Liver (tissue), 9 donors: ENCODE data around the gene FOXO3. TPM values are rescaled to one million over a fixed set of nuclear protein-coding genes. Genes with fewer than 3 reads are reported as not detected.

Experiments used
- DNase-seq: peaks from one replicate; pipeline ENCODE4 v3.0.0-alpha.2; 2017; ENCODE audit warnings: low spot score
- H3K27ac ChIP-seq, 2 donors: one replicate each; pipeline ENCODE4 v1.7.0; 2013; ENCODE audit warnings: inconsistent platforms in 2 of 2, low read length in 2 of 2, control low read depth in 1 of 2, low read depth in 1 of 2, mild to moderate bottlenecking in 1 of 2
- H3K27me3 ChIP-seq, 4 donors: one replicate each; pipeline versions ENCODE4 v1.6.1 to v1.7.0; 2013; ENCODE audit warnings: low read length in 3 of 4, inconsistent platforms in 1 of 4, mild to moderate bottlenecking in 1 of 4, moderate library complexity in 1 of 4; ENCODE audit not compliant: control insufficient read depth in 4 of 4, insufficient read depth in 4 of 4
- H3K36me3 ChIP-seq, 4 donors: one replicate each; pipeline versions ENCODE4 v1.6.1 to v1.7.0; 2013; ENCODE audit warnings: low read length in 3 of 4, mild to moderate bottlenecking in 3 of 4, low read depth in 1 of 4, moderate library complexity in 1 of 4; ENCODE audit not compliant: control insufficient read depth in 4 of 4, insufficient read depth in 3 of 4
- H3K4me1 ChIP-seq, 4 donors: one replicate each; pipeline versions ENCODE4 v1.6.1 to v1.7.0; 2013; ENCODE audit warnings: low read length in 3 of 4, mild to moderate bottlenecking in 3 of 4, moderate library complexity in 1 of 4; ENCODE audit not compliant: control insufficient read depth in 4 of 4, insufficient read depth in 4 of 4
- H3K4me3 ChIP-seq, 3 donors: one replicate each; pipeline versions ENCODE4 v1.6.1 to v1.7.0; 2013; ENCODE audit warnings: low read length in 3 of 3, control low read depth in 1 of 3, low read depth in 1 of 3, mild to moderate bottlenecking in 1 of 3
- H3K9ac ChIP-seq, 2 donors: one replicate each; pipeline ENCODE4 v1.7.0; 2013; ENCODE audit warnings: low read length in 2 of 2, mild to moderate bottlenecking in 2 of 2, moderate library complexity in 2 of 2, control low read depth in 1 of 2, low read depth in 1 of 2
- H3K9me3 ChIP-seq, 4 donors: one replicate each; pipeline versions ENCODE4 v1.6.1 to v1.7.0; 2013; ENCODE audit warnings: low read length in 3 of 4; ENCODE audit not compliant: control insufficient read depth in 4 of 4
- EGR1 ChIP-seq, 2 donors: IDR thresholded peaks; 2 replicates each; pipeline ENCODE4 v1.6.1; 2016 to 2018; ENCODE audit warnings: antibody characterized with exemption in 2 of 2, low read depth in 2 of 2
- FOXA1 ChIP-seq: IDR thresholded peaks from 2 replicates; pipeline ENCODE4 v1.6.1; 2016; ENCODE audit warnings: antibody characterized with exemption
- FOXA2 ChIP-seq: IDR thresholded peaks from 2 replicates; pipeline ENCODE4 v1.6.1; 2016; ENCODE audit warnings: antibody characterized with exemption
- GABPA ChIP-seq, 2 donors: IDR thresholded peaks in 1 of 2; conservative IDR thresholded peaks in 1 of 2; 2 replicates each; pipeline ENCODE4 v1.6.1; 2016; ENCODE audit warnings: antibody characterized with exemption in 2 of 2, mild to moderate bottlenecking in 1 of 2, moderate library complexity in 1 of 2
- HNF4A ChIP-seq, 2 donors: conservative IDR thresholded peaks; 2 replicates each; pipeline ENCODE4 v1.6.1; 2016; ENCODE audit warnings: antibody characterized with exemption in 2 of 2, mild to moderate bottlenecking in 2 of 2
- HNF4G ChIP-seq: IDR thresholded peaks from 2 replicates; pipeline ENCODE4 v1.6.1; 2016; ENCODE audit warnings: antibody characterized with exemption
- NR2F2 ChIP-seq: IDR thresholded peaks from 2 replicates; pipeline ENCODE4 v1.6.1; 2016; ENCODE audit warnings: antibody characterized with exemption
- RAD21 ChIP-seq, 2 donors: IDR thresholded peaks; 2 replicates each; pipeline ENCODE4 v1.6.1; 2016; ENCODE audit warnings: antibody characterized with exemption in 2 of 2, mild to moderate bottlenecking in 2 of 2
- RXRA ChIP-seq, 2 donors: IDR thresholded peaks; 2 replicates each; pipeline ENCODE4 v1.6.1; 2017 to 2018; ENCODE audit warnings: antibody characterized with exemption in 2 of 2, mild to moderate bottlenecking in 1 of 2
- SP1 ChIP-seq: IDR thresholded peaks from 2 replicates; pipeline ENCODE4 v1.6.1; 2018; ENCODE audit warnings: antibody characterized with exemption, mild to moderate bottlenecking
- YY1 ChIP-seq: IDR thresholded peaks from 2 replicates; pipeline ENCODE4 v1.6.1; 2016; ENCODE audit warnings: antibody characterized with exemption, mild to moderate bottlenecking
- WGBS: extraction: QIAGEN DNeasy Blood & Tissue Kit; methylation state at CpG from one replicate; pipeline ENCODE4 v1.1.7; 2013; 5-methylcytosine and 5-hydroxymethylcytosine counted together
- polyA plus RNA-seq, 2 donors: library from polyadenylated mRNA; stranded (reverse) in 1 of 2; unstranded in 1 of 2; fragments of 200-250 nt in 1 of 2; fragments of >200 nt in 1 of 2; fragmentation: Nextera tagmentation in 1 of 2; extraction: Ambion mirVana in 1 of 2; gene quantifications; one replicate each; pipeline versions ENCODE4 v1.2.1 to v1.2.3, GENCODE V29; 2013 to 2015
- total RNA-seq, 2 donors: library from RNA; depleted of rRNA; stranded (reverse); fragments of >200 nt; gene quantifications; one replicate each; pipeline ENCODE4 v1.2.3, GENCODE V29; 2014
- TF ChIP-seq, protein P1 (sequence below): IDR thresholded peaks from 2 replicates; pipeline ENCODE4 v1.6.1; 2016; ENCODE audit warnings: antibody characterized with exemption
- TF ChIP-seq, protein P2 (sequence below): IDR thresholded peaks from 2 replicates; pipeline ENCODE4 v1.6.1; 2016; ENCODE audit warnings: antibody characterized with exemption
- TF ChIP-seq, protein P3 (sequence below): fragments of 150-350 bp; IDR thresholded peaks from 2 replicates; pipeline ENCODE4 v1.5.1; 2017; ENCODE audit warnings: improper control_type of control experiment, low read depth, low read length; ENCODE audit not compliant: missing input control
- TF ChIP-seq, protein P4 (sequence below): IDR thresholded peaks from 2 replicates; pipeline ENCODE4 v1.6.1; 2016; ENCODE audit warnings: antibody characterized with exemption, mild to moderate bottlenecking
- donor health status: healthy.
- donor health status: healthy.
- donor health status: healthy.
- donor health status: healthy.
- donor health status: healthy.

The FOXO3 gene
- total and polyA plus RNA-seq, 4 donors = 6.0 to 72.2 (median 17.3) TPM

DNA sequence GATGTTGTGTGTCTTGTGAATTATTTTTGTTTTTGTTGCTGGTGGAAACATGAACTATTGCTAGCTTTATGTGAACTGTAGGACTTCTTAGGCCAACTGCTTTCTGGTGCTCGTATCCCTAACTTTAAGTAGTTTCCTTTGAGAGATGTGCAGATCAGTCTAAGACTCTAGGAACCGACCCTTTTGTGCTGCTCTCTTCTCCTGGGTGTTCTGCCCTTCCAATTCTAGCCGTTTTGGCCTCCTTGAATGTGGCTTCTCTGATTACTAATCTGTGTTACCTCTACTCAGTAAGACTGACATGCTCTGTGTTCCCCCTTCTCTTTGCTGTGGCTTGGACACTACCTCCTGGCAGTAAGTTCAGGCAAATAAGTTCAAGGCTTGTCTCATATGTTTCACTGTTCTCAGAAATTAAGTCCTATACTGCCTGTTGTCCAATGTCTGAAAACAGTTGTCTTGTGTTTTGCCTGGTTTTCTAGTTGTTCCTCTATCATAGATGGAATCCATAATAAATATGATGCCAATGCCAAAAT, 58.0 kb downstream of the FOXO3 start:
- WGBS = 82% methylated on average over 3 of the region's 3 CpGs
- TF ChIP-seq HNF4G = no peak
- TF ChIP-seq, protein P1, sequence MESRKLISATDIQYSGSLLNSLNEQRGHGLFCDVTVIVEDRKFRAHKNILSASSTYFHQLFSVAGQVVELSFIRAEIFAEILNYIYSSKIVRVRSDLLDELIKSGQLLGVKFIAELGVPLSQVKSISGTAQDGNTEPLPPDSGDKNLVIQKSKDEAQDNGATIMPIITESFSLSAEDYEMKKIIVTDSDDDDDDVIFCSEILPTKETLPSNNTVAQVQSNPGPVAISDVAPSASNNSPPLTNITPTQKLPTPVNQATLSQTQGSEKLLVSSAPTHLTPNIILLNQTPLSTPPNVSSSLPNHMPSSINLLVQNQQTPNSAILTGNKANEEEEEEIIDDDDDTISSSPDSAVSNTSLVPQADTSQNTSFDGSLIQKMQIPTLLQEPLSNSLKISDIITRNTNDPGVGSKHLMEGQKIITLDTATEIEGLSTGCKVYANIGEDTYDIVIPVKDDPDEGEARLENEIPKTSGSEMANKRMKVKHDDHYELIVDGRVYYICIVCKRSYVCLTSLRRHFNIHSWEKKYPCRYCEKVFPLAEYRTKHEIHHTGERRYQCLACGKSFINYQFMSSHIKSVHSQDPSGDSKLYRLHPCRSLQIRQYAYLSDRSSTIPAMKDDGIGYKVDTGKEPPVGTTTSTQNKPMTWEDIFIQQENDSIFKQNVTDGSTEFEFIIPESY = no peak
- Histone ChIP-seq H3K4me1 (peaks cover 8 to 61% (median 42%) of the 10 kb centered on the region in 4 donors), H3K36me3 (no peaks in the 10 kb centered on the region), H3K27ac (peak overlapping the region in 1 of 2 donors; percentile 37), H3K4me3 (no peak overlapping the region), H3K27me3 (no peaks in the 10 kb centered on the region), H3K9me3 (no peaks in the 10 kb centered on the region), H3K9ac (no peak overlapping the region)
- no peak for DNase-seq

DNA sequence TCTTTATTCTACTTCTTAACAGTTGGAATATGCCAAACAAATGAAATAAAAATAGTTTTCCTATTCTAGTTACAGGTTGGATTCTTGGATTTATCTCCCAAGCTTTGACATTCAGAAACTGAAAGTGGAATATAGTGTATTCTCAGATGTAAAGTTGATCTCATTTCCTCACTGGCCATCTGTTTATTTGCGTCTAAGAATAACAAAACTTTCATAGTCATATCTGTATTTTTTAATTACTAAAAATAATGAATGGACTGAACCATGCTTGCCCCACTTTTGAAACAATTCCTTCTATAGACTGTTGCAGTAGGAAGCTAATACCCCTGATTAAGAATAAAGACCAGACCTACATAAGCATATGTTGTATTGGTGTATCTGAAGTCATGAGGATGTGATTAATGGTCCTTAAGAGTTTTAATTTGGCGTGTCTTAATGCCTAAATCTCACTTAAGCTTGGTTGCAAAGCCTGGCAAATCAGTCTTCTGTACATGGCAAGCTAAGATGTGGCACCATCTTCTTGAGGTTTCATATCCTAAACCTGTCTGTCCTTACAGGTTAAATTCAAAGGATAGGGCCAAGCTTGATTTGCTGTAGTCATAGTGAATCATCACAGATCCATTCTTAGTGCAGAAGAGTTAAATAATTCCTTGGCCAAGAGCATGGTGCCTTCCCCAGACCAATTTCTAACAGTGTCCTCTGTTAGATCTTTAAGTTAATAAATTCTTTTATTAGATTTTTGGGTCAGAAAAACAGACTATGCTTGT, 58.9 kb downstream of the FOXO3 start:
- WGBS = 75% methylated on average over 2 of the region's 2 CpGs
- TF ChIP-seq GABPA (IDR thresholded peaks at IDR 0.05 in 1 of 2, conservative IDR thresholded peaks at IDR 0.05 in 1 of 2) (no peak), RAD21 (IDR thresholded peaks at IDR 0.05) (no peak), EGR1 (IDR thresholded peaks at IDR 0.05; ENCODE audit: low read depth in 2 of 2) (no peak), FOXA1 (no peak), HNF4A (conservative IDR thresholded peaks at IDR 0.05) (no peak), NR2F2 (no peak), RXRA (IDR thresholded peaks at IDR 0.05) (no peak), SP1 (no peak), FOXA2 (no peak), YY1 (no peak)
- TF ChIP-seq, protein P2, sequence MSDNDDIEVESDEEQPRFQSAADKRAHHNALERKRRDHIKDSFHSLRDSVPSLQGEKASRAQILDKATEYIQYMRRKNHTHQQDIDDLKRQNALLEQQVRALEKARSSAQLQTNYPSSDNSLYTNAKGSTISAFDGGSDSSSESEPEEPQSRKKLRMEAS = no peak
- TF ChIP-seq, protein P3, sequence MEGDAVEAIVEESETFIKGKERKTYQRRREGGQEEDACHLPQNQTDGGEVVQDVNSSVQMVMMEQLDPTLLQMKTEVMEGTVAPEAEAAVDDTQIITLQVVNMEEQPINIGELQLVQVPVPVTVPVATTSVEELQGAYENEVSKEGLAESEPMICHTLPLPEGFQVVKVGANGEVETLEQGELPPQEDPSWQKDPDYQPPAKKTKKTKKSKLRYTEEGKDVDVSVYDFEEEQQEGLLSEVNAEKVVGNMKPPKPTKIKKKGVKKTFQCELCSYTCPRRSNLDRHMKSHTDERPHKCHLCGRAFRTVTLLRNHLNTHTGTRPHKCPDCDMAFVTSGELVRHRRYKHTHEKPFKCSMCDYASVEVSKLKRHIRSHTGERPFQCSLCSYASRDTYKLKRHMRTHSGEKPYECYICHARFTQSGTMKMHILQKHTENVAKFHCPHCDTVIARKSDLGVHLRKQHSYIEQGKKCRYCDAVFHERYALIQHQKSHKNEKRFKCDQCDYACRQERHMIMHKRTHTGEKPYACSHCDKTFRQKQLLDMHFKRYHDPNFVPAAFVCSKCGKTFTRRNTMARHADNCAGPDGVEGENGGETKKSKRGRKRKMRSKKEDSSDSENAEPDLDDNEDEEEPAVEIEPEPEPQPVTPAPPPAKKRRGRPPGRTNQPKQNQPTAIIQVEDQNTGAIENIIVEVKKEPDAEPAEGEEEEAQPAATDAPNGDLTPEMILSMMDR = no peak
- TF ChIP-seq, protein P4, sequence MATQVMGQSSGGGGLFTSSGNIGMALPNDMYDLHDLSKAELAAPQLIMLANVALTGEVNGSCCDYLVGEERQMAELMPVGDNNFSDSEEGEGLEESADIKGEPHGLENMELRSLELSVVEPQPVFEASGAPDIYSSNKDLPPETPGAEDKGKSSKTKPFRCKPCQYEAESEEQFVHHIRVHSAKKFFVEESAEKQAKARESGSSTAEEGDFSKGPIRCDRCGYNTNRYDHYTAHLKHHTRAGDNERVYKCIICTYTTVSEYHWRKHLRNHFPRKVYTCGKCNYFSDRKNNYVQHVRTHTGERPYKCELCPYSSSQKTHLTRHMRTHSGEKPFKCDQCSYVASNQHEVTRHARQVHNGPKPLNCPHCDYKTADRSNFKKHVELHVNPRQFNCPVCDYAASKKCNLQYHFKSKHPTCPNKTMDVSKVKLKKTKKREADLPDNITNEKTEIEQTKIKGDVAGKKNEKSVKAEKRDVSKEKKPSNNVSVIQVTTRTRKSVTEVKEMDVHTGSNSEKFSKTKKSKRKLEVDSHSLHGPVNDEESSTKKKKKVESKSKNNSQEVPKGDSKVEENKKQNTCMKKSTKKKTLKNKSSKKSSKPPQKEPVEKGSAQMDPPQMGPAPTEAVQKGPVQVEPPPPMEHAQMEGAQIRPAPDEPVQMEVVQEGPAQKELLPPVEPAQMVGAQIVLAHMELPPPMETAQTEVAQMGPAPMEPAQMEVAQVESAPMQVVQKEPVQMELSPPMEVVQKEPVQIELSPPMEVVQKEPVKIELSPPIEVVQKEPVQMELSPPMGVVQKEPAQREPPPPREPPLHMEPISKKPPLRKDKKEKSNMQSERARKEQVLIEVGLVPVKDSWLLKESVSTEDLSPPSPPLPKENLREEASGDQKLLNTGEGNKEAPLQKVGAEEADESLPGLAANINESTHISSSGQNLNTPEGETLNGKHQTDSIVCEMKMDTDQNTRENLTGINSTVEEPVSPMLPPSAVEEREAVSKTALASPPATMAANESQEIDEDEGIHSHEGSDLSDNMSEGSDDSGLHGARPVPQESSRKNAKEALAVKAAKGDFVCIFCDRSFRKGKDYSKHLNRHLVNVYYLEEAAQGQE = no peak
- peaks cover 8 to 61% (median 44%) of the 10 kb centered on the region in 4 donors for H3K4me1 ChIP-seq
- H3K36me3 ChIP-seq = no peaks in the 10 kb centered on the region
- no peak overlapping the region for H3K9ac ChIP-seq
- peak overlapping the region in 1 of 2 donors; percentile 37 for H3K27ac ChIP-seq
- H3K27me3 ChIP-seq = no peaks in the 10 kb centered on the region
- no peaks in the 10 kb centered on the region for H3K9me3 ChIP-seq
- no peak overlapping the region for H3K4me3 ChIP-seq
- no peak for DNase-seq
